ENCODE results near the gene SDC3.

The SDC3 gene

DNA sequence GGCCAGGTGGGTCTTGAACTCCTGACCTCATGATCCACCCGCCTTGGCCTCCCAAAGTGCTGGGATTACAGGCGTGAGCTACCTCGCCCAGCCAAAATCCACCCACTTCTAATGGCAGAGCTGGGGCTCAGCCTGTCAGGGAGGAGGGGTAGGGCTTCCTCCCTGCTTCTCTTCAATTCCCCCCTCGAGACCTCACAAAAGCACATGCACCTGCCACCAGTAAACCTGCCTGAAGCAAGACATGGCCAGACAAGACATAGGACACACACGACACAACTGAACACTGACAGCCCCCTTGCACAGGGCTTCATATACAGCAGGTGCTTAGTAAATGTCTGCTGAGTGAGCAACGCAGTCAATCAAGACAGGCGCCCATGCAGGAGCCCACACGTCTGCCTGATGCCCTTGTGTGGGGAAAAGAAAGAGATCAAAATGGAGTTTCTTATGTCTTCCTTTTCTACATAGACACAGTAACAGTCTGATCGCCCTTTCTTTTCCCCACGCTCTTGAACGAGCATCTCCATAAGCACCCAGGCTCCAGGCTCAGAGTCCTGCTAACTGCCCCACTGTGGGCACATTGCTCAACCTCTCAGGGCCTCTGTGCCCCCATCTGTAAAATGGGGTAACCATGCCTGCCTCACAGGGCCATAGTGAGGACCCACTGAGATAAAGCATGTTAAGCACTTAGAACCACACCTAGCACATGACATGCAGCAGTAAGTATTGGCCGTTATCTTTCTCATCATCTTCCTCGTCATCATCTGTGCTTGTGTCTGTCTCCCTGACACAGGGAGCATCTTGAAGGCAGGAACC lies 8.8 kb downstream of the SDC3 start:
- Histone ChIP-seq H3K27ac (ENCODE audit: low read depth, low read length) (no peak overlapping the region), H3K4me3 (ENCODE audit: low read length) (no peak overlapping the region), H3K27me3 (ENCODE audit: control insufficient read depth, insufficient read depth, low read length) (no peaks in the 10 kb centered on the region), H3K4me1 (ENCODE audit: control insufficient read depth, insufficient read depth, low read length) (peaks cover 63% of the 10 kb centered on the region), H3K36me3 (ENCODE audit: control insufficient read depth, insufficient read depth, low read length) (no peaks in the 10 kb centered on the region), H3K9ac (ENCODE audit: low read length) (no peak overlapping the region)

DNA sequence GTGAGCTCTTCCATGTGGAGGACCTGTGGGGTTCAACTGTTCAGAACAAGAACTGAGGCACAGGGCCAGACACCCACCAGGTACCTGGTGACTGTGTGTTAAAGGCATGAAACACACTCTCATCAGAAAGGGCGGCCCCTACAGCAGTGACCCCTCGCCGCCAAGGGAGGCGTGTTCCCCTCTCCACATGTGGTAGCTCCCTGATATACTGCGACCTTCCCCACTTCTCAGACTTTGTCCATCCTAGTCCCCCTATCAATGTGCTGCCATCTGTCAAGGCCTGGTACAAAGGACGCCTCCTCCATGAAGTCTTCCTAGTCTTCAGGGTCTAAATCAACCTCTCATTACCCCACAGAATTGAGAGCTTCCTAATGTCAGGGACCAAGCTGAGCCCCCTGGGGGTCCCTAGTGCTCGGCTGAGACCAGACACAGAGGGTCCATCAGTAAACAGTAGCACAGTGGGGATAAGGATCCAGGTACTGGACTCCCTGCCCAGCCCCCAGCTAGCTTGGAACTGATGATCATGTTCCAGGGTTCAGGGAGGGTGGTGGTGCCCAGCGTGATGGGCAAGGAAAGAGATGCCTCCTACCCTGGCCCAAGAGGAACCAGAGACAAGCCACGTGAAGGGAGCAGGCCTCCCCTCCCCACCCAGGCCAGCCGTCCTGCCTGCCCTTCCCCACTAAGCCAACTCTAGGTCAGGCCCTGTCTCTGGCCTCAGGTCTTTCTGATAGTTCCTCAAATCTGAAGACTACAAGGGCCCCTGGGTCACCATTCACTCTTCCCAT lies 10.3 kb downstream of the SDC3 start:
- H3K27me3 ChIP-seq (ENCODE audit: control insufficient read depth, insufficient read depth, low read length): no peaks in the 10 kb centered on the region
- peak overlapping the region; percentile 64 for H3K27ac ChIP-seq (ENCODE audit: low read depth, low read length)
- H3K4me3 ChIP-seq (ENCODE audit: low read length): no peak overlapping the region
- H3K36me3 ChIP-seq (ENCODE audit: control insufficient read depth, insufficient read depth, low read length): no peaks in the 10 kb centered on the region
- H3K4me1 ChIP-seq (ENCODE audit: control insufficient read depth, insufficient read depth, low read length): peaks cover 65% of the 10 kb centered on the region
- no peak overlapping the region for H3K9ac ChIP-seq (ENCODE audit: low read length)

DNA sequence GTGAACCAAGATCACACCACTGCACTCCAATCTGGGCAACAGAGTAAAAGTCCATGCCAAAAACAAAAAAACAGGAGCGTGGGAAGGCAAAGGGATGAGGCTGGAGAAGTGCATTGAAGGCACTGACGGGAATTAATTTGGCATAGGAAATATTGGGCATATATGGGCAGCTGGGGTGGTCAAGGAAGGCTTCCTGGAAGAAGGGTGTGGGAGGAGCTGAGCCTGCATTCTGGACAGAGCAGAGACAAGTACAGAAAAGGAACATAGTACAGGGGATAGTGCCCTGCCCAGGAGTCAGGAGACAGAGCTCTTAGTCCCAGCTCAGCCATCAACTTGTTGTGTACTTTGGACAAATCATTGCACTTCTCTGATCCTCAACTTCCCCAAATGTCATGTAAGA lies 11.7 kb downstream of the SDC3 start:
- Histone ChIP-seq H3K4me1 (ENCODE audit: control insufficient read depth, insufficient read depth, low read length) (peaks cover 63% of the 10 kb centered on the region), H3K36me3 (ENCODE audit: control insufficient read depth, insufficient read depth, low read length) (no peaks in the 10 kb centered on the region), H3K27ac (ENCODE audit: low read depth, low read length) (peak overlapping the region; percentile 40), H3K9ac (ENCODE audit: low read length) (no peak overlapping the region), H3K27me3 (ENCODE audit: control insufficient read depth, insufficient read depth, low read length) (no peaks in the 10 kb centered on the region), H3K4me3 (ENCODE audit: low read length) (no peak overlapping the region)

DNA sequence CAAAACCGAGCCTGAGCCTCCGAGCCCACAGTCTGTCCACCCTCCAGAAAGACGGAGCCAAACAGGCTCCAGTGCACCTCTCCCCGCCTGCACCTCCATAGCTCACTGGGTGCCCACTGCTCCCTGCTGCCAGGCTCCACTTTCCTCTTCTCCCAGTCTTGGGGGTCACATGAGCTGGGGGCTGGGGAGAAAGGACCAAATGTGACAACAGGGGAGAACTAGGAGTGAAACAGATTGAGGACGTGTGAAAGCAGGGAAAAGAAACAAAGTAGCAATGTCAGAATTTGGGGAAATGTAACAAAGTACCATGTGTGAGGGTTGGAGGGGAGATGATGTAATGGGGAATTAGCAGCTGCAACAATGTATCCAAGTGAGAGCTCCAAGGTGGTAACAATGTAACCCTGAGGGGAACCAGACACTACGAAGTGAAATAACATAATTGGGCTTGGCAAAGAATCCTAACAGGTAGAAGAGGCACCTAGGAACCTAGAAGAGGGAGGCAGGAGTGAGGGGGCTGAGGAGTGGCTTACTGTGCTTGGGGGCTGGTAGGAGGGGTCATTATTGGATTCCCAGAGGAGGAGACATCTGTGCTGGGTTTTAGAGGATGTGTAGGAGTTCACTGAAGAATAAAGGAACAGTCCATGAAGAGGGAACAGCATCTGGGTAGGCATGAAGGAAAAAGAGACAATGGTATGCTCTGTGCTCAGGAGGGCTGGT lies 12.5 kb downstream of the SDC3 start:
- Histone ChIP-seq H3K36me3 (ENCODE audit: control insufficient read depth, insufficient read depth, low read length) (no peaks in the 10 kb centered on the region), H3K27me3 (ENCODE audit: control insufficient read depth, insufficient read depth, low read length) (no peaks in the 10 kb centered on the region), H3K4me3 (ENCODE audit: low read length) (no peak overlapping the region), H3K4me1 (ENCODE audit: control insufficient read depth, insufficient read depth, low read length) (peaks cover 60% of the 10 kb centered on the region), H3K9ac (ENCODE audit: low read length) (no peak overlapping the region), H3K27ac (ENCODE audit: low read depth, low read length) (peak overlapping the region; percentile 40)

GRCh38 chr1:30895382-30895943 lies 13.1 kb downstream of the SDC3 start:
- Histone ChIP-seq H3K27ac (ENCODE audit: low read depth, low read length) (peak overlapping the region; percentile 40), H3K36me3 (ENCODE audit: control insufficient read depth, insufficient read depth, low read length) (no peaks in the 10 kb centered on the region), H3K4me3 (ENCODE audit: low read length) (no peak overlapping the region), H3K27me3 (ENCODE audit: control insufficient read depth, insufficient read depth, low read length) (no peaks in the 10 kb centered on the region), H3K9ac (ENCODE audit: low read length) (no peak overlapping the region), H3K4me1 (ENCODE audit: control insufficient read depth, insufficient read depth, low read length) (peaks cover 61% of the 10 kb centered on the region)

DNA sequence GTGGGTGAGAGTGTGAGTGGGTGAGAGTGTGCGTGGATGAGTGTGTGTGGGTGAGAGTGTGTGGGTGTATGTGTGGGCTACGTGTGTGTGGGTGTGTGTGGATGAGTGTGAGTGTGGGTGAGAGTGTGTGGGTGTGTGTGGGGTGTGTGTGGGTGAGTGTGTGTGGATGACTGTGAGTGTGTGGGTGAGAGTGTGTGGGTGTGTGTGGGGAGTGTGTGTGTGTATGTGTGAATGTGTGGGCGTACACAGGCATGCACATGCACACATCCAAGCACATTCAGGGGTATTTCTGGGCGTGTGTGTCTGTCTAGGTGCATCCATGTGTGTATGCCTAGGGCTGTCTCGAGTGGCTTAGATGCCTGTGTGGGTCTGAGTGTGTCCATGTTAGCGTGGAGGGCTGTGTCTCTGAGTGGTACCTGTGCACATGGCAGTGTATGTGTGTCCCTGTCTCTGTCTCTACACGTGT lies 14.0 kb downstream of the SDC3 start:
- Histone ChIP-seq H3K36me3 (ENCODE audit: control insufficient read depth, insufficient read depth, low read length) (no peaks in the 10 kb centered on the region), H3K4me1 (ENCODE audit: control insufficient read depth, insufficient read depth, low read length) (peaks cover 64% of the 10 kb centered on the region), H3K27ac (ENCODE audit: low read depth, low read length) (peak overlapping the region; percentile 40), H3K9ac (ENCODE audit: low read length) (no peak overlapping the region), H3K27me3 (ENCODE audit: control insufficient read depth, insufficient read depth, low read length) (no peaks in the 10 kb centered on the region), H3K4me3 (ENCODE audit: low read length) (no peak overlapping the region)

GRCh38 chr1:30893776-30894507 lies 14.6 kb downstream of the SDC3 start:
- Histone ChIP-seq H3K27me3 (ENCODE audit: control insufficient read depth, insufficient read depth, low read length) (no peaks in the 10 kb centered on the region), H3K4me3 (ENCODE audit: low read length) (no peak overlapping the region), H3K9ac (ENCODE audit: low read length) (no peak overlapping the region), H3K4me1 (ENCODE audit: control insufficient read depth, insufficient read depth, low read length) (peaks cover 69% of the 10 kb centered on the region), H3K27ac (ENCODE audit: low read depth, low read length) (peak overlapping the region; percentile 51), H3K36me3 (ENCODE audit: control insufficient read depth, insufficient read depth, low read length) (no peaks in the 10 kb centered on the region)

DNA sequence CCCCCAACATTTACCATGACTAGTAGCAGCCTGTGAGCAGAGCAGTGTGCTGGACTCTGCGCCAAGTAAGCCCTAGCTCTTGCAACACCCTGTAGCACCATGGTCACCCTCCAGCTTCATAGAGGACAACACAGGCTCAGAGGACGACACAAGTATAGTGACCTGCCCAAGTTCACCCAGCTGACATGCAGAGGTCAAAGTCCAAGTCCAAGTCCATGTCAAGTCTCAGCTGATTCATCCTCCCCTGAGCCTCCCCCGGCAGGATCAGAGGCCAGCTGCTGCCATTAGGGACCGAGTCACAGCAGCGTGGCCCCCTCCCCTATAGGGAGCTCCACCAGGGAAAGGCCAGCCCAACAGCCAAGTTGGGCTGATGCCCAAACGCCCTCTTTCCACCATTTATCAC lies 15.9 kb downstream of the SDC3 start:
- H3K27me3 ChIP-seq (ENCODE audit: control insufficient read depth, insufficient read depth, low read length): no peaks in the 10 kb centered on the region
- H3K9ac ChIP-seq (ENCODE audit: low read length): no peak overlapping the region
- peaks cover 75% of the 10 kb centered on the region for H3K4me1 ChIP-seq (ENCODE audit: control insufficient read depth, insufficient read depth, low read length)
- H3K27ac ChIP-seq (ENCODE audit: low read depth, low read length): peak overlapping the region; percentile 53
- no peak overlapping the region for H3K4me3 ChIP-seq (ENCODE audit: low read length)
- H3K36me3 ChIP-seq (ENCODE audit: control insufficient read depth, insufficient read depth, low read length): no peaks in the 10 kb centered on the region

DNA sequence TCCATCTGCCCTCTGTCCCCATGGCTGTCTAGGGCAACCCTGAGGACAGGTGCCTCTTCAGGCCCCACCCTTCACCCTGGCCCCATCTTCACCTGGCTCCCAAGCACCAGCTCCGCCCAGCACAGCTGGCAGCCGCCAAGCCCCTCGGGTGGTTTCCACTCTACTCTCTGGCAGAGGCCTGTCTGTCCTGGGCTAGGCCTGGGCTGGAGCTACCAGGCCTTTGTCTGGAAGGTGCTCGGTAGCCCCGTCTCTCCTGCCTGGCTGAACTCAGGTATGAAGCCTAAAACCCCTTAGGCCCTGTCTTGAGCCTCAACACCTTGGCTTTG lies 17.4 kb downstream of the SDC3 start:
- Histone ChIP-seq H3K4me3 (ENCODE audit: low read length) (no peak overlapping the region), H3K9ac (ENCODE audit: low read length) (no peak overlapping the region), H3K27ac (ENCODE audit: low read depth, low read length) (peak overlapping the region; percentile 70), H3K27me3 (ENCODE audit: control insufficient read depth, insufficient read depth, low read length) (no peaks in the 10 kb centered on the region), H3K4me1 (ENCODE audit: control insufficient read depth, insufficient read depth, low read length) (peaks cover 80% of the 10 kb centered on the region), H3K36me3 (ENCODE audit: control insufficient read depth, insufficient read depth, low read length) (no peaks in the 10 kb centered on the region)

GRCh38 chr1:30890502-30891226 lies 17.9 kb downstream of the SDC3 start:
- no peak overlapping the region for H3K9ac ChIP-seq (ENCODE audit: low read length)
- no peaks in the 10 kb centered on the region for H3K27me3 ChIP-seq (ENCODE audit: control insufficient read depth, insufficient read depth, low read length)
- no peaks in the 10 kb centered on the region for H3K36me3 ChIP-seq (ENCODE audit: control insufficient read depth, insufficient read depth, low read length)
- peak overlapping the region; percentile 70 for H3K27ac ChIP-seq (ENCODE audit: low read depth, low read length)
- H3K4me1 ChIP-seq (ENCODE audit: control insufficient read depth, insufficient read depth, low read length): peaks cover 79% of the 10 kb centered on the region
- H3K4me3 ChIP-seq (ENCODE audit: low read length): no peak overlapping the region

DNA sequence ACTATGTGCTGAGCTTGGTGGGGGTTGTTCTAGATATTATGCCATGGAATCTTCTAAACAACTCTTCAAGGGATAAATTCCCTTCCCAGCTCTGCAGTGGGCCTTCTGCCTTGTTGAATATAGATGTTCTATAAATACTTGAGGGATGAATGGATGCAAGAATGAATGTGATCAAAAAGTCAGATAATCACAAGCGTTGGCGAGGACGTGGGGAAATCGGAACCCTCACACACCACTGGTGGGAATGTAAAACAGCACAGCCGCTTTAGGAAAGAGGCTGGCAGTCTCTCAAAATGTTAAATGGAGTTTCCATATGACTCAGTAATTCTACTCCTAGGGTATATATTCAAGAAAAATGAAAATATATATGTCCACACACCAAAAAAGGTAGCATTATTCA lies 19.0 kb downstream of the SDC3 start:
- Histone ChIP-seq H3K27ac (ENCODE audit: low read depth, low read length) (peak overlapping the region; percentile 92), H3K9ac (ENCODE audit: low read length) (no peak overlapping the region), H3K36me3 (ENCODE audit: control insufficient read depth, insufficient read depth, low read length) (no peaks in the 10 kb centered on the region)

More for the DNA sequence above, 19.0 kb downstream of the SDC3 start:
- no peaks in the 10 kb centered on the region for H3K27me3 ChIP-seq (ENCODE audit: control insufficient read depth, insufficient read depth, low read length)
- no peak overlapping the region for H3K4me3 ChIP-seq (ENCODE audit: low read length)
- peaks cover 69% of the 10 kb centered on the region for H3K4me1 ChIP-seq (ENCODE audit: control insufficient read depth, insufficient read depth, low read length)
